IMR-90 (cell line): Measurements from ENCODE around the gene MDFIC2. TPM values are rescaled to one million over a fixed set of nuclear protein-coding genes. Genes with fewer than 3 reads are reported as not detected.

Source experiments
- ATAC-seq: fragments of 200-7000 bp; cut with Tn5 transposase; 2 replicates; pipeline ENCODE4 v1.9.1; 2020; ENCODE audit warnings: low read depth, mild to moderate bottlenecking, moderate library complexity
- BruUV-seq: library from RNA; stranded (reverse); fragments of 400-500 nt; replicated peaks from 2 replicates; lab custom pipeline; 2021; lab: Mats Ljungman, UMichigan
- CTCF ChIA-PET: fragments of 300-600 bp; formaldehyde crosslinking; extraction: SDS; loops from one replicate; lab custom pipeline; 2021; ENCODE audit warnings: antibody characterized with exemption; lab: Yijun Ruan, JAX
- POLR2A ChIA-PET: fragments of 300-600 bp; sonication (Branson Sonifier 250); formaldehyde crosslinking; loops from one replicate; lab custom pipeline; 2022; ENCODE audit warnings: antibody characterized with exemption; ENCODE audit not compliant: unreplicated experiment; lab: Charles Lee
- DNase-seq: peaks from one replicate; pipeline ENCODE4 v3.0.0; 2013
- H2AFZ ChIP-seq: replicated peaks from 2 replicates; pipeline ENCODE3; 2013; ENCODE audit warnings: low read length, mild to moderate bottlenecking; ENCODE audit not compliant: poor library complexity
- H2AK5ac ChIP-seq: 2 replicates; pipeline ENCODE4 v1.6.1; 2013; ENCODE audit warnings: low read depth, low read length, inconsistent platforms
- H2AK9ac ChIP-seq: replicated peaks from 2 replicates; pipeline ENCODE3; 2013; ENCODE audit warnings: mild to moderate bottlenecking, low read depth, low read length, moderate library complexity; ENCODE audit not compliant: poor library complexity
- H2BK120ac ChIP-seq: 2 replicates; pipeline ENCODE4 v1.6.1; 2013; ENCODE audit warnings: low read depth, low read length, inconsistent platforms
- H2BK15ac ChIP-seq: 3 replicates; pipeline ENCODE4 v1.6.1; 2013; ENCODE audit warnings: low read depth, low read length, inconsistent platforms
- H2BK20ac ChIP-seq: 2 replicates; pipeline ENCODE4 v1.6.1; 2013; ENCODE audit warnings: low read depth, mild to moderate bottlenecking, inconsistent platforms, low read length, moderate library complexity
- H2BK5ac ChIP-seq: 2 replicates; pipeline ENCODE4 v1.6.1; 2013; ENCODE audit warnings: mild to moderate bottlenecking, low read depth, low read length, inconsistent platforms; ENCODE audit not compliant: poor library complexity, severe bottlenecking
- H3K14ac ChIP-seq: replicated peaks from 2 replicates; pipeline ENCODE4 v1.6.1; 2013; ENCODE audit warnings: low read depth, low read length, inconsistent platforms
- H3K18ac ChIP-seq: 2 replicates; pipeline ENCODE4 v1.6.1; 2013; ENCODE audit warnings: low read depth, low read length, control low read depth
- H3K23ac ChIP-seq: 2 replicates; pipeline ENCODE4 v1.6.1; 2013; ENCODE audit warnings: low read depth, low read length, inconsistent platforms
- H3K27ac ChIP-seq: 2 replicates; pipeline ENCODE4 v1.5.1; 2013; ENCODE audit warnings: mild to moderate bottlenecking, control low read depth, low read length; ENCODE audit not compliant: insufficient read depth
- H3K27me3 ChIP-seq: 2 replicates; pipeline ENCODE4 v1.6.1; 2013; ENCODE audit warnings: low read length; ENCODE audit not compliant: control insufficient read depth, insufficient read depth
- H3K36me3 ChIP-seq: 2 replicates; pipeline ENCODE4 v1.6.1; 2013; ENCODE audit warnings: low read length, mixed read lengths; ENCODE audit not compliant: control insufficient read depth, insufficient read depth
- H3K4ac ChIP-seq: 2 replicates; pipeline ENCODE4 v1.6.1; 2013; ENCODE audit warnings: low read depth, low read length, inconsistent platforms
- H3K4me1 ChIP-seq: 2 replicates; pipeline ENCODE4 v1.6.1; 2013; ENCODE audit warnings: low read length, mixed read lengths; ENCODE audit not compliant: control insufficient read depth, insufficient read depth
- H3K4me2 ChIP-seq: 2 replicates; pipeline ENCODE4 v1.6.1; 2013; ENCODE audit warnings: low read depth, mild to moderate bottlenecking, control low read depth, low read length, moderate library complexity
- H3K4me3 ChIP-seq: 2 replicates; pipeline ENCODE4 v1.5.1; 2013; ENCODE audit warnings: low read depth, mild to moderate bottlenecking, control low read depth, low read length, moderate library complexity; ENCODE audit not compliant: insufficient read depth
- H3K56ac ChIP-seq: 2 replicates; pipeline ENCODE4 v1.6.1; 2013; ENCODE audit warnings: low read length, inconsistent platforms; ENCODE audit not compliant: insufficient read depth; ENCODE audit errors: extremely low read depth
- H3K79me1 ChIP-seq, 2 experiments: 2 replicates each; pipeline ENCODE4 v1.6.1; 2013; ENCODE audit warnings: low read length in 2 of 2, inconsistent platforms in 1 of 2, low read depth in 1 of 2
- H3K9ac ChIP-seq: 2 replicates; pipeline ENCODE4 v1.6.1; 2013; ENCODE audit warnings: low read depth, low read length, control low read depth
- H3K9me1 ChIP-seq: 2 replicates; pipeline ENCODE4 v1.6.1; 2013; ENCODE audit warnings: low read length, inconsistent platforms; ENCODE audit not compliant: insufficient read depth
- H3K9me3 ChIP-seq: 2 replicates; pipeline ENCODE4 v1.6.1; 2013; ENCODE audit warnings: low read length; ENCODE audit not compliant: control insufficient read depth, insufficient read depth
- H4K20me1 ChIP-seq: 2 replicates; pipeline ENCODE4 v1.6.1; 2013; ENCODE audit warnings: low read length, inconsistent platforms; ENCODE audit not compliant: insufficient read depth
- H4K5ac ChIP-seq: 2 replicates; pipeline ENCODE4 v1.6.1; 2013; ENCODE audit warnings: mild to moderate bottlenecking, low read depth, low read length, control low read depth
- H4K8ac ChIP-seq, 2 experiments: 2 replicates each; pipeline ENCODE4 v1.6.1; 2013; ENCODE audit warnings: low read depth in 2 of 2, low read length in 2 of 2, control low read depth in 1 of 2, inconsistent platforms in 1 of 2
- H4K91ac ChIP-seq: 2 replicates; pipeline ENCODE4 v1.6.1; 2013; ENCODE audit warnings: low read depth, low read length, inconsistent platforms; ENCODE audit not compliant: insufficient read depth
- BHLHE40 ChIP-seq: fragments of 150-350 bp; IDR thresholded peaks from 2 replicates; pipeline ENCODE4 v1.6.1; 2016; ENCODE audit warnings: mild to moderate bottlenecking, low read depth, low read length
- CEBPB ChIP-seq: IDR thresholded peaks from 2 replicates; pipeline ENCODE4 v1.6.1; 2012; ENCODE audit warnings: low read depth, low read length, improper control_type of control experiment
- CHD1 ChIP-seq: IDR thresholded peaks from 2 replicates; pipeline ENCODE4 v1.6.1; 2012; ENCODE audit warnings: low read depth, low read length, improper control_type of control experiment
- FOS ChIP-seq: fragments of 150-350 bp; IDR thresholded peaks from 2 replicates; pipeline ENCODE4 v1.6.1; 2016; ENCODE audit warnings: low read depth, low read length
- MAFK ChIP-seq: IDR thresholded peaks from 2 replicates; pipeline ENCODE4 v1.6.1; 2012; ENCODE audit warnings: low read depth, low read length, improper control_type of control experiment
- MAZ ChIP-seq: IDR thresholded peaks from 2 replicates; pipeline ENCODE4 v1.6.1; 2012; ENCODE audit warnings: low read depth, mild to moderate bottlenecking, low read length, improper control_type of control experiment, moderate library complexity, borderline replicate concordance
- MXI1 ChIP-seq: IDR thresholded peaks from 2 replicates; pipeline ENCODE4 v1.6.1; 2012; ENCODE audit warnings: low read depth, mild to moderate bottlenecking, low read length, moderate library complexity, borderline replicate concordance
- NFE2L2 ChIP-seq: fragments of 150-350 bp; IDR thresholded peaks from 2 replicates; pipeline ENCODE4 v1.6.1; 2016; ENCODE audit warnings: low read depth, mild to moderate bottlenecking, low read length
- POLR2A ChIP-seq: IDR thresholded peaks from 2 replicates; pipeline ENCODE4 v1.6.1; 2012; ENCODE audit warnings: mild to moderate bottlenecking, low read depth, low read length
- RAD21 ChIP-seq: IDR thresholded peaks from 2 replicates; pipeline ENCODE4 v1.6.1; 2012; ENCODE audit warnings: low read length, improper control_type of control experiment
- RCOR1 ChIP-seq: IDR thresholded peaks from 2 replicates; pipeline ENCODE4 v1.6.1; 2012; ENCODE audit warnings: mild to moderate bottlenecking, low read length, improper control_type of control experiment; ENCODE audit not compliant: insufficient replicate concordance
- RFX5 ChIP-seq: IDR thresholded peaks from 2 replicates; pipeline ENCODE4 v1.8.0; 2012; ENCODE audit warnings: low read depth, mild to moderate bottlenecking, low read length, moderate library complexity
- SMC3 ChIP-seq: fragments of 150-350 bp; IDR thresholded peaks from 2 replicates; pipeline ENCODE4 v1.6.1; 2016; ENCODE audit warnings: low read depth, mild to moderate bottlenecking, antibody characterized with exemption, low read length, moderate library complexity
- WGBS, 2 experiments: methylation state at CpG; one replicate each; pipeline versions ENCODE4 v1.1.5 to v1.1.7; 2013; ENCODE audit warnings: missing lambda C conversion rate in 2 of 2; ENCODE audit not compliant: insufficient read length in 1 of 2; ENCODE audit errors: extremely low coverage in 2 of 2; 5-methylcytosine and 5-hydroxymethylcytosine counted together
- dilution Hi-C: fragments of 300-500 bp; cut with HindIII; formaldehyde crosslinking; loops from one replicate; pipeline ENCODE4 v1.14.3; 2018; ENCODE audit warnings: low sequenced_read_pairs; ENCODE audit not compliant: unreplicated experiment
- in situ Hi-C: fragments of 300-500 bp; cut with MboI; formaldehyde crosslinking; loops from 3 replicates; pipeline ENCODE4 v1.14.3; 2019; ENCODE audit warnings: low sequenced_read_pairs, inconsistent platforms, mixed read lengths
- intact Hi-C: fragments of 100-400 bp; cut with micrococcal nuclease; formaldehyde crosslinking; loops from 2 replicates; pipeline ENCODE4 v1.10.0; 2022
- polyA plus RNA-seq, 3 experiments: library from polyadenylated mRNA; depleted of rRNA; stranded (reverse); fragments of >200 nt; gene quantifications; 2 replicates each; pipeline ENCODE4 v1.2.3, GENCODE V29; 2012; ENCODE audit warnings: low replicate concordance in 1 of 3
- total RNA-seq: library from RNA; depleted of rRNA; stranded (reverse); fragments of >200 nt; gene quantifications from 2 replicates; pipeline ENCODE4 v1.2.3, GENCODE V29; 2012
- TF ChIP-seq, protein P1 (sequence below): conservative IDR thresholded peaks from 2 replicates; pipeline ENCODE4 v1.5.1; 2012; ENCODE audit warnings: mild to moderate bottlenecking, low read depth, low read length, improper control_type of control experiment
- TF ChIP-seq, protein P2 (sequence below): fragments of 150-350 bp; IDR thresholded peaks from 2 replicates; pipeline ENCODE4 v1.6.1; 2016; ENCODE audit warnings: low read depth, mild to moderate bottlenecking, low read length, moderate library complexity, borderline replicate concordance
- TF ChIP-seq, protein P3 (sequence below): fragments of 150-350 bp; IDR thresholded peaks from 2 replicates; pipeline ENCODE4 v1.6.1; 2017; ENCODE audit warnings: mild to moderate bottlenecking, antibody characterized with exemption, low read length, low read depth

MDFIC2 gene
- total and polyA plus RNA-seq, 2 of the 4 experiments (the other 2 are of a cell fraction): not detected

DNA sequence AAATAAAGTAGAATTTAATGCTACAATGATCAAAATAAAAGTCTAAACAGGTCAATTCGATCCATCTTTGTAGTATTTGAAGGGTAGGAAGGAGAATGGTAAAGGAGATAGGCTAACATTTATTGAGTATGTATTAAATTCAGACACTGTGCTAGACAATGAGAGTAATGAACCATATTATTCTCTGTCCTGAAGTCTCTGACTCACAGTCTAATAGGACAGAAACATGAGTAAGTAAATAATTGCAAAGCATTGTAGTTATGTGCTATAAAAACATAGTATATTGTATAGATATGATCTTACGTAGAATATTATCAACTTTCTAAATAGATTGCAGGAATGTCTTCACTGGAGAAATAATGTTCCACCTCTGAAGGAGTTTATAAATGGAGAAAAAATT, 64.5 kb downstream of the MDFIC2 start:
- BruUV-seq: no TSS peak
- Histone ChIP-seq H2AK9ac (no peak overlapping the region), H3K4me3 (no peak overlapping the region), H2BK15ac (no peak overlapping the region), H3K4me1 (no peaks in the 10 kb centered on the region), H3K56ac (no peak overlapping the region), H3K4me2 (no peak overlapping the region), H3K4ac (no peak overlapping the region), H2BK20ac (no peak overlapping the region), H3K79me1 (no peaks in the 10 kb centered on the region), H3K23ac (no peak overlapping the region), H3K18ac (no peak overlapping the region), H3K9me1 (no peaks in the 10 kb centered on the region), H3K9me3 (no peaks in the 10 kb centered on the region), H4K5ac (no peak overlapping the region), H3K27me3 (no peaks in the 10 kb centered on the region), H2AK5ac (no peak overlapping the region), H4K8ac (no peak overlapping the region), H2BK120ac (no peak overlapping the region), H2BK5ac (no peak overlapping the region), H4K91ac (no peak overlapping the region), H3K9ac (no peak overlapping the region), H3K14ac (no peak overlapping the region), H3K36me3 (no peaks in the 10 kb centered on the region), H2AFZ (no peak overlapping the region), H4K20me1 (no peaks in the 10 kb centered on the region), H3K27ac (no peak overlapping the region)
- intact Hi-C loops (no loop called here), in situ Hi-C loops (no loop called here), dilution Hi-C loops (no loop called here)
- no peak for DNase-seq
- TF ChIP-seq NFE2L2: no peak
- TF ChIP-seq RAD21: no peak
- no peak for TF ChIP-seq RCOR1
- no peak for TF ChIP-seq CHD1
- no peak for TF ChIP-seq CEBPB
- no peak for TF ChIP-seq MXI1
- TF ChIP-seq FOS: no peak
- TF ChIP-seq MAFK: no peak
- TF ChIP-seq, protein P1, sequence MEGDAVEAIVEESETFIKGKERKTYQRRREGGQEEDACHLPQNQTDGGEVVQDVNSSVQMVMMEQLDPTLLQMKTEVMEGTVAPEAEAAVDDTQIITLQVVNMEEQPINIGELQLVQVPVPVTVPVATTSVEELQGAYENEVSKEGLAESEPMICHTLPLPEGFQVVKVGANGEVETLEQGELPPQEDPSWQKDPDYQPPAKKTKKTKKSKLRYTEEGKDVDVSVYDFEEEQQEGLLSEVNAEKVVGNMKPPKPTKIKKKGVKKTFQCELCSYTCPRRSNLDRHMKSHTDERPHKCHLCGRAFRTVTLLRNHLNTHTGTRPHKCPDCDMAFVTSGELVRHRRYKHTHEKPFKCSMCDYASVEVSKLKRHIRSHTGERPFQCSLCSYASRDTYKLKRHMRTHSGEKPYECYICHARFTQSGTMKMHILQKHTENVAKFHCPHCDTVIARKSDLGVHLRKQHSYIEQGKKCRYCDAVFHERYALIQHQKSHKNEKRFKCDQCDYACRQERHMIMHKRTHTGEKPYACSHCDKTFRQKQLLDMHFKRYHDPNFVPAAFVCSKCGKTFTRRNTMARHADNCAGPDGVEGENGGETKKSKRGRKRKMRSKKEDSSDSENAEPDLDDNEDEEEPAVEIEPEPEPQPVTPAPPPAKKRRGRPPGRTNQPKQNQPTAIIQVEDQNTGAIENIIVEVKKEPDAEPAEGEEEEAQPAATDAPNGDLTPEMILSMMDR: no peak
- no peak for TF ChIP-seq POLR2A
- TF ChIP-seq, protein P2, sequence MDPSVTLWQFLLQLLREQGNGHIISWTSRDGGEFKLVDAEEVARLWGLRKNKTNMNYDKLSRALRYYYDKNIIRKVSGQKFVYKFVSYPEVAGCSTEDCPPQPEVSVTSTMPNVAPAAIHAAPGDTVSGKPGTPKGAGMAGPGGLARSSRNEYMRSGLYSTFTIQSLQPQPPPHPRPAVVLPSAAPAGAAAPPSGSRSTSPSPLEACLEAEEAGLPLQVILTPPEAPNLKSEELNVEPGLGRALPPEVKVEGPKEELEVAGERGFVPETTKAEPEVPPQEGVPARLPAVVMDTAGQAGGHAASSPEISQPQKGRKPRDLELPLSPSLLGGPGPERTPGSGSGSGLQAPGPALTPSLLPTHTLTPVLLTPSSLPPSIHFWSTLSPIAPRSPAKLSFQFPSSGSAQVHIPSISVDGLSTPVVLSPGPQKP: no peak
- TF ChIP-seq, protein P3, sequence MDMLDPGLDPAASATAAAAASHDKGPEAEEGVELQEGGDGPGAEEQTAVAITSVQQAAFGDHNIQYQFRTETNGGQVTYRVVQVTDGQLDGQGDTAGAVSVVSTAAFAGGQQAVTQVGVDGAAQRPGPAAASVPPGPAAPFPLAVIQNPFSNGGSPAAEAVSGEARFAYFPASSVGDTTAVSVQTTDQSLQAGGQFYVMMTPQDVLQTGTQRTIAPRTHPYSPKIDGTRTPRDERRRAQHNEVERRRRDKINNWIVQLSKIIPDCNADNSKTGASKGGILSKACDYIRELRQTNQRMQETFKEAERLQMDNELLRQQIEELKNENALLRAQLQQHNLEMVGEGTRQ: no peak
- TF ChIP-seq SMC3: no peak
- TF ChIP-seq BHLHE40: no peak
- no peak for TF ChIP-seq RFX5
- no peak for TF ChIP-seq MAZ
- ChIA-PET POLR2A (no interaction called here), CTCF (no interaction called here)
- no CpG with 5 or more reads among the region's 2 CpGs for WGBS, 2 experiments
- no peak for ATAC-seq
